OCI-LY7 (cell line): ENCODE data around the gene TMEM127. TPM values are rescaled to one million over a fixed set of nuclear protein-coding genes. Genes with fewer than 3 reads are reported as not detected.
A peak's percentile ranks its signal among the peaks of the same experiment; 100 is the strongest.

Experiments used
- BruUV-seq: library from RNA; stranded (reverse); fragments of 400-500 nt; replicated peaks from 2 replicates; lab custom pipeline; 2021; lab: Mats Ljungman, UMichigan
- CTCF ChIA-PET: fragments of 300-600 bp; sonication (Branson Sonifier 250); formaldehyde crosslinking; loops from one replicate; lab custom pipeline; 2022; ENCODE audit warnings: antibody characterized with exemption; ENCODE audit not compliant: unreplicated experiment; lab: Charles Lee
- POLR2A ChIA-PET: fragments of 300-600 bp; sonication (Branson Sonifier 250); formaldehyde crosslinking; loops from one replicate; lab custom pipeline; 2022; ENCODE audit warnings: antibody characterized with exemption; lab: Charles Lee
- DNase-seq: peaks from one replicate; pipeline ENCODE4 v3.0.0-alpha.2; 2015; ENCODE audit warnings: low spot score
- H2AFZ ChIP-seq: fragments of 200-600 bp; sonication (generic), shearing (Covaris generic); 2 replicates; pipeline ENCODE4 v1.6.1; 2014; ENCODE audit warnings: mild to moderate bottlenecking, antibody characterized with exemption, low read length, moderate library complexity
- H3K27ac ChIP-seq: fragments of 200-600 bp; sonication (generic); 2 replicates; pipeline ENCODE4 v1.5.1; 2014; ENCODE audit warnings: mixed run types, low read depth, mild to moderate bottlenecking, moderate library complexity, low read length, inconsistent platforms; ENCODE audit not compliant: poor library complexity, severe bottlenecking
- H3K36me3 ChIP-seq: fragments of 200-600 bp; sonication (generic); 2 replicates; pipeline ENCODE4 v1.6.1; 2014; ENCODE audit warnings: mild to moderate bottlenecking, antibody characterized with exemption, low read length, moderate library complexity, mixed read lengths; ENCODE audit not compliant: insufficient read depth
- H3K4me1 ChIP-seq: fragments of 200-600 bp; sonication (generic); 2 replicates; pipeline ENCODE4 v1.5.1; 2014; ENCODE audit warnings: mild to moderate bottlenecking, low read length; ENCODE audit not compliant: insufficient read depth, poor library complexity, severe bottlenecking
- H3K4me2 ChIP-seq: fragments of 200-600 bp; sonication (generic); 2 replicates; pipeline ENCODE4 v1.6.1; 2014; ENCODE audit warnings: mild to moderate bottlenecking, low read length
- H3K4me3 ChIP-seq: fragments of 200-600 bp; sonication (generic); 2 replicates; pipeline ENCODE4 v1.5.1; 2014; ENCODE audit warnings: mild to moderate bottlenecking, low read depth, low read length; ENCODE audit not compliant: poor library complexity, severe bottlenecking
- H3K79me2 ChIP-seq: fragments of 200-600 bp; sonication (generic); 2 replicates; pipeline ENCODE4 v1.6.1; 2016; ENCODE audit warnings: low read depth, mild to moderate bottlenecking, low read length, moderate library complexity, mixed read lengths; ENCODE audit not compliant: insufficient read depth
- H3K9me2 ChIP-seq: fragments of 200-600 bp; sonication (generic); 2 replicates; pipeline ENCODE4 v1.6.1; 2016; ENCODE audit warnings: mild to moderate bottlenecking, low read length, mixed read lengths; ENCODE audit not compliant: insufficient read depth
- H3K9me3 ChIP-seq: fragments of 200-600 bp; sonication (generic); 2 replicates; pipeline ENCODE4 v1.6.1; 2014; ENCODE audit warnings: mild to moderate bottlenecking, mixed run types, low read length, mixed read lengths
- H4K20me1 ChIP-seq: fragments of 200-600 bp; sonication (generic); 2 replicates; pipeline ENCODE4 v1.6.1; 2014; ENCODE audit warnings: mild to moderate bottlenecking, antibody characterized with exemption, low read length, moderate library complexity, mixed read lengths; ENCODE audit not compliant: insufficient read depth
- CTCF ChIP-seq: fragments of 200-600 bp; sonication (generic); conservative IDR thresholded peaks from 2 replicates; pipeline ENCODE4 v1.5.1; 2014; ENCODE audit warnings: mild to moderate bottlenecking, antibody characterized with exemption, low read length, moderate library complexity, mixed read lengths
- EZH2phosphoT487 ChIP-seq: fragments of 200-600 bp; sonication (generic); IDR thresholded peaks from 2 replicates; pipeline ENCODE4 v1.6.1; 2018; ENCODE audit warnings: low read depth, borderline replicate concordance, mild to moderate bottlenecking, mixed run types, antibody characterized with exemption, low read length, moderate library complexity, mixed read lengths
- intact Hi-C: fragments of 100-400 bp; cut with micrococcal nuclease; formaldehyde crosslinking; loops from one replicate; pipeline ENCODE4 v1.10.0; 2022; ENCODE audit not compliant: unreplicated experiment
- total RNA-seq, 2 experiments: library from RNA; depleted of rRNA in 1 of 2; stranded (reverse); fragments of >200 nt in 1 of 2; shearing (Covaris generic) in 1 of 2; gene quantifications; 2 replicates each; pipeline ENCODE4 v1.2.3, GENCODE V29; 2014 to 2022

Gene TMEM127
- total RNA-seq, 2 experiments from 2014 or later: 12.1 to 20.4 TPM

- TSS peak; percentile 67 for BruUV-seq
- intact Hi-C loops: loop anchor here (2.0 to 5.0 kb wide), 2 partner anchors 24 to 113 kb away; no protein-coding TSS in a partner anchor
- CTCF ChIA-PET: interaction anchor here (0.9 to 1.1 kb wide), 2 partner anchors 24 to 105 kb away, joined by 3 read pairs; no protein-coding TSS in a partner anchor
- Histone ChIP-seq H3K27ac (peak overlapping the region; percentile 81), H3K9me3 (no peaks in the 10 kb centered on the region), H3K79me2 (peaks cover 55% of the 10 kb centered on the region), H3K4me1 (peaks cover 56% of the 10 kb centered on the region), H3K4me2 (peak overlapping the region; percentile 93), H2AFZ (peak overlapping the region; percentile 30; the same call in 1 of the 2 replicates), H3K4me3 (peak overlapping the region; percentile 90), H3K36me3 (peaks cover 31% of the 10 kb centered on the region), H3K9me2 (no peaks in the 10 kb centered on the region), H4K20me1 (peaks cover 25% of the 10 kb centered on the region)
- POLR2A ChIA-PET: interaction anchor here (0.7 to 2.2 kb wide), 7 partner anchors 16 to 126 kb away, joined by 3 to 22 read pairs (median 5); partner anchors contain the start of gene NCAPH
- no peak for DNase-seq
- TF ChIP-seq EZH2phosphoT487 (no peak), CTCF (no peak)
Measured at GRCh38 chr2:96209011-96209728, 56.6 kb downstream of the TMEM127 start.

GRCh38 chr2:96208143-96209010 lies 57.4 kb downstream of the TMEM127 start, which contains the start of gene STARD7:
STARD7 (minus strand) TSS chr2:96208827; CDS start chr2:96208434, 393 bp downstream.
- ChIA-PET POLR2A (interaction anchor here (0.5 to 2.2 kb wide), 15 partner anchors 9 to 152 kb away, joined by 3 to 22 read pairs (median 4); partner anchors contain the start of gene NCAPH), CTCF (interaction anchor here (0.6 to 1.3 kb wide), 4 partner anchors 25 to 104 kb away, joined by 3 read pairs; no protein-coding TSS in a partner anchor)
- Histone ChIP-seq H3K36me3 (peaks cover 39% of the 10 kb centered on the region), H3K9me3 (no peaks in the 10 kb centered on the region), H3K4me2 (peak within 1 kb of the TSS; percentile 97), H4K20me1 (peaks cover 30% of the 10 kb centered on the region), H3K4me1 (peaks cover 64% of the 10 kb centered on the region), H2AFZ (peak within 1 kb of the TSS; percentile 30; the same call in 1 of the 2 replicates), H3K27ac (peak within 1 kb of the TSS; percentile 81), H3K79me2 (peaks cover 63% of the 10 kb centered on the region), H3K4me3 (peak within 1 kb of the TSS; percentile 90), H3K9me2 (no peaks in the 10 kb centered on the region)
- intact Hi-C loops: loop anchor here (1.0 to 5.0 kb wide), 4 partner anchors 24 to 114 kb away; partner anchors contain the start of gene CIAO1
- BruUV-seq: no TSS peak
- peak; percentile 99 for DNase-seq
- TF ChIP-seq CTCF: peak; percentile 30; the same call in 1 of the 2 replicates
- no peak for TF ChIP-seq EZH2phosphoT487
